HG03060 (cell line): ENCODE data around the gene SMTN.
"Not testable (repeated sequence)": the region's sequence is repeated elsewhere in the genome, so short reads cannot be mapped to it uniquely, and the experiment has no call there.

Experiments used
- ATAC-seq: cut with Tn5 transposase; IDR thresholded peaks from one replicate; pipeline ENCODE4 v1.9.1; 2021; ENCODE audit warnings: low read depth, moderate number of reproducible peaks; ENCODE audit not compliant: unreplicated experiment

SMTN gene

DNA sequence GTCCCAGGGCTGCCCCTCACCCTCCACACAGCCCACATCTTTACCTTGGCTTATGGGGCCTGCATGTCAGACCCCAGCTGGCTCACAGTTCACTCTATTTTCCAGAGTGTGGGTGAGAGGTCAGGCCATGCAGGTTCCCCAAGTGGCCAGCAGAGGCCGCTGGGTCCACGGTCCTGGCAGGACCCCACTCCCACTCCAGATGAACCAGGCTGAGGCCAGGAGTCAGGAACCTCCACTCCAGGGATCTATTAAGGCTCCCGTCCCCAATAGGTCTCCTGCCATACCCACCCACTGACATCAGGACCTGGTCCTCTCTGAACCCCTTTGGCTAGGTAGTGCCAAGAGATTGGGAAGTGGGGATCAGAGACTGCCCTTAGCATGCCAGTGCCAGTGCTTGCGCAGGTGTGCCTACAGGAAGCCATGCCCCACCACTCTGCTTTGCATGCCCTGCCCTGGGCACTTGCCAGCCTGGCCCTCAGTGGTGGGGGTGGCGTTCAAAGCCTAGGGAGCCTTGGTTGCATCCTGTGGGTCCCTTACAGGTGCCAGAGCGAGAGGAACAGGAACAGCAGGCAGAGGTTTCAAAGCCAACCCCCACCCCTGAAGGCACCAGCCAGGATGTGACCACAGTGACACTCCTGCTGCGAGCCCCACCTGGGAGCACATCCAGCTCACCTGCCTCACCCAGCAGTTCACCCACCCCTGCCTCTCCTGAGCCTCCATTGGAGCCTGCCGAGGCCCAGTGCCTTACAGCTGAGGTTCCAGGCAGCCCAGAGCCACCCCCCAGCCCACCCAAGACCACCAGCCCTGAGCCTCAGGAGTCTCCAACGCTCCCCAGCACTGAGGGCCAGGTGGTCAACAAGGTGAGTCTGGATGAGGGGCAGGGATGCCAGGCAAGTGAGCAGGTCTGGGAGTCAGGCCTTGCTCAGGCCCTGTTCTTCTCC is 8.3 kb downstream of the SMTN start:
- no peak for ATAC-seq

- no peak for ATAC-seq
These were observed 9.3 kb downstream of the SMTN start for GRCh38 chr22:31090217-31091085.

DNA sequence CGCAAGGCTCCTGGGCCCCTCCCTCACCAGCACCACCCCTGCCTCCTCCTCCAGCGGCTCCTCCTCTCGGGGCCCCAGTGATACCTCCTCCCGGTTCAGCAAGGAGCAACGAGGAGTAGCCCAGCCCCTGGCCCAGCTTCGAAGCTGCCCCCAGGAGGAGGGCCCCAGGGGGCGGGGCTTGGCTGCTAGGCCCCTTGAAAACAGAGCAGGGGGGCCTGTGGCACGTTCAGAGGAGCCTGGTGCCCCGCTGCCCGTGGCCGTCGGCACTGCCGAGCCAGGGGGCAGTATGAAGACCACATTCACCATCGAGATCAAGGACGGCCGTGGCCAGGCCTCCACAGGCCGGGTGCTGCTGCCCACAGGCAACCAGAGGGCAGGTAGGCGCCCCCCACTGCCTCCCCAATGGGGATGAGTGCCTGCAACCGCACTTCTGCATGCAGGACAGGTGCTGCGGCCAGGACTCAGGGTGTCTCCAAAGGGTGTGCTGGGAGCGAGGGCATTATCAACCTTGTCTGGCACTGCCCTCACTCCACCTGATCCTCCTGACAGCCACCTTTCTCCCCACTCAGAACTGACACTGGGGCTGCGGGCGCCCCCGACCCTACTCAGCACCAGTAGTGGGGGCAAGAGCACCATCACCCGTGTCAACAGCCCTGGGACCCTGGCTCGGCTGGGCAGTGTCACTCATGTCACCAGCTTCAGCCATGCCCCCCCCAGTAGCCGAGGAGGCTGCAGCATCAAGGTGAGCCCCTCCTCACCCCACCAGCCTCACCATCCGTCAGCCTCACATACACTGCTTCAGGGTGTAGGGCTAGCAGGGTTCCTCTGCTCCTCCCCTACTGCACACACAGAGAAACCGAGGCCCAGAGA is 10.2 kb downstream of the SMTN start:
- ATAC-seq = no peak

DNA sequence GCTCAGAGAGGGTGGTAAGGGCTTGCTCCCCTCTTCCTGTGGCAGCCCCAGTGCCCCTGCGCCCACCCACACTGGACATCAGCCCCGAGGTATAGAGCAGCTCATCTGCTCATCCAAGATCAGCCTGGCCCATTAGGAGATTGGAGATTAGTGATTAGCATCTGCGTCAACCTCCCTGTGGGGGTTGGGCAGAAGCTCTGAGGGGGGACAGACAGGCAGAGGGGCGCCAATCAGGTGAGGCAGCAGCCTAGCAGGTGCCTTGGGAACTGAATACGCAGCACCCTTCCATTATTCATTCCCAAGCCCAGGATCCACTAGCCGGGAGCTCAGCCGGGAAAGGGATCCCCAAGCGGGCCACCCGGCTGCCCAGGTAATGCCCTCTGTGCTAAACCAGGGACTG is 11.0 kb downstream of the SMTN start:
- no peak for ATAC-seq

DNA sequence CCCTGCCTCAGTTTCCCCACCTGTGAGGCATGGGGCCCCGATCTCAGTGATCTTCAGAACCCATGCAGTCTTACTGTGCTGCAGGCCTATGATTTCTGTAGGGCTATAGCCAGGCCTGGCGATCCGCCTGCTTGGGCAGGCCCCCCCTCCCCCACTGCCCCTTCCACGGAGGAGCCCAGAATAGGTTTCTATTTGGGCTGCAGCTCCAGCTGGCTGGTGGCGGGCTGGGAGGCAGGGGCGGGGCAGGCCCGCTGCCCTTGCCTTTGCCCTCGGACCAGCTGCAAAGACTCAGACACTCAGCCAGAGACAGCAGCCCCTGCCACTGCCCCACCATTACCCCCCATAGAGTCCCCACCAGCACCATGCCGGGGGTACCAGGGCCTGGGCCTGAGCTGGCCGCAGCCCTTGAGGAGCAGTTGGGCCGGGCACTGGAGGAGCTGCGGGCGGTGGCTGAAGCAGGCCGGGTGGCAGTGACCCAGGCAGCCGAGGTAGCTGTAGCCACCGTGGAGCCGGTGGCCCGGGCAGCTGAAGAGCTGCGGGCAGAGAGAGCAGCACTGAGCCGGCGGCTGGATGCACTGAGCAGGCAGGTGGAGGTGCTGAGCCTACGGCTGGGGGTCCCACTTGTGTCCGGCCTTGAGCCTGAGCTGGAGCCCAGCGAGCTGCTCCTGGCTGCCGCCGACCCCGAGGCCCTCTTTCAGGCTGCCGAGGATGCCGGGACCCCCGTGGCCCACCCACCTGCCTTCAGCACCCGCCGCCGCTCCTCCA is 12.2 kb downstream of the SMTN start:
- no peak for ATAC-seq

GRCh38 chr22:31094021-31094551 is 13.0 kb downstream of the SMTN start:
- ATAC-seq = no peak

GRCh38 chr22:31094741-31095140 is 13.6 kb downstream of the SMTN start:
- no peak for ATAC-seq

DNA sequence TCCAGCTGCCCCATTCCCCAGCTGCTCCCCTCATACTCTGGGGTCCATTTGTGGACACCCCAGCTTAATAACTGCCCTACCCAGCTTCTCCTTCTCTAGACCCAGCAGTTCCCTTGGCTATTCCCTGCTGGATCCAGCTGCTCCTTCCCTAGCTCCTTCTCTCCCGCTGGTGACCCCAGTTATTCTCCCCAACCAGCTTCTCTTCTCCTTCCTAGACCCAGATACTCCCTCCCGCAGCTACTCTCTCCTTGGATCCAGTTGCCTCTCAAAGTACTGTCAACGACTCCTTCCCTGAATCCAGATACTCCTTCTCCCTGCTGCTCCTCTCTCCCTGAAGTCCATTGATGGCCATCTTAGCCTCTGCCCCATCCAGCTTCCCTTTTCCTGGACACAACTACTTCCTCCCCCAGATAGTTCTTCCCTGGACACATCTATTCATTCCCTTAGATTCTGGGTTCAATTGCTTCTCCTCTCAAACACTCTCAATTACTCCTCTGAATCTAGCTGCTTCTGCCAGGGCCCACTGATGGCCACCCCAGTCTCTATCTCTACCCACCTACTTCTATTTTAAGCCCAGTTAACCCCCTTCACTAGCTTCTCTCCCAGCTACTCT is 14.6 kb downstream of the SMTN start:
- no peak for ATAC-seq

DNA sequence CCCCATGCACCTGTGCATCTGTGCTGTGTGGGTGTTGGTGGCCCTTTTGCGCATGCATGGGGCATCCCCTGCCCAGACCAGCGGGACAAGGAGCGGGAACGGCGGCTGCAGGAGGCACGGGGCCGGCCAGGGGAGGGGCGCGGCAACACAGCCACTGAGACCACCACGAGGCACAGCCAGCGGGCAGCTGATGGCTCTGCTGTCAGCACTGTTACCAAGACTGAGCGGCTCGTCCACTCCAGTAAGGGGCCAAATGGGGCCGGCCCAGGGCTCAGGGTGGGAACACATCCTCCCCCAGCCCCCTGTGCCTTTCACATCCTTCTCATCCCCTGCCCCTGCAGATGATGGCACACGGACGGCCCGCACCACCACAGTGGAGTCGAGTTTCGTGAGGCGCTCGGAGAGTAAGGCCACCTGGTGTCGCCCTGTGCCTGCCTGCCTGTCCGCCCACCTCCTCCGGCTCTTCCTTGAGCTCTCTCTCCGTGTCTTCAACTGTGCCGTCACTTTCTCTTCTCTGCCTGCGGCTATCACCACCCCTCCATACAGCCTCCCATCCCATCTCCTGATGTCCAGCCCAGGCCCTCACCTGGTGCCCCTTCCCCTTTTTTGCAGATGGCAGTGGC is 15.7 kb downstream of the SMTN start:
- no peak for ATAC-seq

GRCh38 chr22:31097539-31097938 is 16.4 kb downstream of the SMTN start:
- not testable (repeated sequence) for ATAC-seq

DNA sequence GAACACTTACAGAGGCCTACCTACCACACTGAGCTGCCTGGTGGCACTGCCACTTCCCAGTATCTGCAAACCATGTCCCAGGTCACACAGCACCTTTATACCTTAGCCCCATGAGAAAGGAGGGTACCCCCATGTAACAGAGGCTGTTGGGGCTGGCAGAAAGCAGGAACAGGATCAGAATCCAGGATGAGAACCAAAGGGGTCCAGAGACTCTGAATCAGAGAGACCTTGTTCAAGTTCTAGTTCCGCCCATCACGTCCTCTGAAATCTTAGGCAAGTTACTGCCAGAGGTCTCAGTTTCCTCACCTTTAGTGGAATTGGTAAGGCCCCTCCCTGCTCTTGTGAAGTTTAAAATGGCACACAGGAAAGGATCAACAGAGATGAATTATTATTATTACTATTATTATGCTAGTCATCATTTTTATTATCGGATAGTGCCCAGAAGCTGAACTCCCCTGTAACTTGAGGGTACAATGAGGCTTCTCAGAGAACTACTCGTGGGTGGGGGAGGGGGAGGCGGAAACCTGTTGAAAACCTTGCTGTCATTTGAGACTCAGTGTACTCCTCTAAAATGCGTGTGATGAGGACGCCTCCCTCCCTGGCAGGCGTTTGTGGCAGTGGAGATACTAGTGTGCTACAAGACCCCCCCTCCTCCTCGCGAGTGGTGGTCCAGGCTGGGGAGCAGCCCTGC is 17.0 kb downstream of the SMTN start:
- ATAC-seq = no peak

GRCh38 chr22:31098632-31099110 is 17.6 kb downstream of the SMTN start:
- no peak for ATAC-seq

DNA sequence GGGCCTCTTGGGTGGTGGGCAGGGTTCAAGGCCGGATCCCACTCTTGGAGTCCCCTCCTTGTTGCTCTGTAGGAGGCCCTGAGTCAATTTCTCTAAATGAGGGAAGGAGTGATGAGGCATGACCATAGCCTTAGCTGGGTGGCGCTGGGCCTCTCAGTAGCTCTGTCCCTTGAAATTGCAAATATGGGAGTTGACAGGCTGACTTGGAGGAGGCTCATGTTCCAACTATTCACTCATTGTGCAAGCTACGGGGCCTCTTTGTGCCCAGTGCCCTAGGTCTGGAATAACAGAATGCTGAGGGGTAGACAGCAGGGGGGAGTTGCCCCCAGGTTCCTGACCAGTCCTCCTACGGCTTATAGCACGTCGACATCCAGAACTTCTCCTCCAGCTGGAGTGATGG is 18.3 kb downstream of the SMTN start:
- no peak for ATAC-seq

- ATAC-seq = no peak
These were observed 19.0 kb downstream of the SMTN start for GRCh38 chr22:31099841-31100761.

- ATAC-seq = no peak
These were observed 19.8 kb downstream of the SMTN start for GRCh38 chr22:31100762-31101525.

DNA sequence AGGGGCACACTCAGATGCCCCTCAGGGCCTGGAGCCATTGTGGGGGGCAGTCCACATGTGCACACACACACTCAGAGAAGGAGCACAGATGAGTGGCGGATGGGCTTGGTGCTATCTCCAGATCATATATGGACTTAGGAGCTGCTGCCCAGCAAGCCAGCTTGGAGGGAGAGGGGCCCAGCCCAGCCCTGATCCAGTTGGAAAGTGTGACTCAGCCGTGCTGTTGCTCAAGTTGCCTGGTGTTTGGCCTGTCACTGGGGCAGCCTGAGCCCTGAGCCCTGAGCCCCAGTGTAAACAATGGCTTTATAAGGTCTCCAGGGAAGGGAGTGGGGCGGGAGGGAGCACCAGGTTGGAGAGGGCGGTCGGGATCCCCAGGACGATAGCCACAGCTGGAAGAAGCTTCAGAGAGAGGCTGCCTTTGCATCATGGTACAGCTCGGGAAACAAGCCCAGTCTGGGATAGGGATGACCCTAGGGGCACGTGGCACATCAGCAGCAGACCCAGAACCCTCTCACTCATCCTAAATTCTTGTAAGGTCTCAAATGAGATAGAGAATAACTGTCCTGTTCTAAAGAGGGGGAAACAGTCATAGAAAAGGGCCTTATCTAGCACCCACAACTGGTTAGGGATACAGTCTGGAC is 21.4 kb downstream of the SMTN start:
- no peak for ATAC-seq
